ENCODE results near the gene TYW1B.
"Not testable (repeated sequence)": the region's sequence is repeated elsewhere in the genome, so short reads cannot be mapped to it uniquely, and the experiment has no call there.

DNA sequence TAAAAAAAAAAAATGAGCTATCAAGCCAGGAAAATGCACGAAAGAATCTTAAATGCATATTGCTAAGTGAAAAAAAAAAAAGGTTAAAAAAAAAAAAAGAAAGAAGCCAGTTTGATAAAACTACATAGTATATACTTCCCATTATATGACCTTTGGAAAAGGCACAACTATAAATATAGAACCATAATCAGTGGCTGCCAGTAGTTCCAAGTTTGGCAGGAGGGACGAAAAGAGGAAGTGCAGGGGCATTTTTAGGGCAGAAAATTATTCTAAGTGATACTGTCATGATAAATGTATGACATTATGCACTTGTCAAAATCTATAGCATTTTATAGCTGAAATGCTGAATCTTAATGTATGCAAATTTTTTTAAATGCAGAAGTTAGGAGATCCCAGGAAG, 226.3 kb downstream of the TYW1B start:
- TF ChIP-seq, protein P1, sequence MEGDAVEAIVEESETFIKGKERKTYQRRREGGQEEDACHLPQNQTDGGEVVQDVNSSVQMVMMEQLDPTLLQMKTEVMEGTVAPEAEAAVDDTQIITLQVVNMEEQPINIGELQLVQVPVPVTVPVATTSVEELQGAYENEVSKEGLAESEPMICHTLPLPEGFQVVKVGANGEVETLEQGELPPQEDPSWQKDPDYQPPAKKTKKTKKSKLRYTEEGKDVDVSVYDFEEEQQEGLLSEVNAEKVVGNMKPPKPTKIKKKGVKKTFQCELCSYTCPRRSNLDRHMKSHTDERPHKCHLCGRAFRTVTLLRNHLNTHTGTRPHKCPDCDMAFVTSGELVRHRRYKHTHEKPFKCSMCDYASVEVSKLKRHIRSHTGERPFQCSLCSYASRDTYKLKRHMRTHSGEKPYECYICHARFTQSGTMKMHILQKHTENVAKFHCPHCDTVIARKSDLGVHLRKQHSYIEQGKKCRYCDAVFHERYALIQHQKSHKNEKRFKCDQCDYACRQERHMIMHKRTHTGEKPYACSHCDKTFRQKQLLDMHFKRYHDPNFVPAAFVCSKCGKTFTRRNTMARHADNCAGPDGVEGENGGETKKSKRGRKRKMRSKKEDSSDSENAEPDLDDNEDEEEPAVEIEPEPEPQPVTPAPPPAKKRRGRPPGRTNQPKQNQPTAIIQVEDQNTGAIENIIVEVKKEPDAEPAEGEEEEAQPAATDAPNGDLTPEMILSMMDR (conservative IDR thresholded peaks at IDR 0.05; ENCODE audit: low read depth, low read length) = not testable (repeated sequence)
- not testable (repeated sequence) for TF ChIP-seq EZH2phosphoT487 (IDR thresholded peaks at IDR 0.05; ENCODE audit: borderline replicate concordance, low read length); EZH2 (IDR thresholded peaks at IDR 0.05; ENCODE audit: low read length, unreplicated experiment)

Data from PC-3 (cell line).